HCT116 (cell line): ENCODE data around the gene DNAJC3. TPM values are rescaled to one million over a fixed set of nuclear protein-coding genes. Genes with fewer than 3 reads are reported as not detected.

Experiments used
- ATAC-seq: fragments of 200-7000 bp; cut with Tn5 transposase; 2 replicates; pipeline ENCODE4 v1.9.1; 2020; ENCODE audit warnings: mild to moderate bottlenecking, moderate library complexity
- BruUV-seq: library from RNA; stranded (reverse); fragments of 400-500 nt; replicated peaks from 2 replicates; lab custom pipeline; 2021; lab: Mats Ljungman, UMichigan
- CTCF ChIA-PET: fragments of 300-600 bp; sonication (Branson Sonifier 250); formaldehyde crosslinking; loops from one replicate; lab custom pipeline; 2021; ENCODE audit warnings: antibody characterized with exemption; lab: Charles Lee
- POLR2A ChIA-PET: fragments of 300-600, 350-600 bp; sonication (Branson Sonifier 250); formaldehyde crosslinking; loops from one replicate; lab custom pipeline; 2021; ENCODE audit warnings: antibody characterized with exemption; lab: Charles Lee
- RAD21 ChIA-PET, 2 experiments: fragments of 300-600 bp; sonication (Branson Sonifier 250); formaldehyde crosslinking; loops; one replicate each; lab custom pipeline; 2023; ENCODE audit warnings: low total read pairs in 2 of 2; ENCODE audit not compliant: uncharacterized antibody in 2 of 2, unreplicated experiment in 2 of 2, low non-redundant PET in 1 of 2; lab: Charles Lee
- DNase-seq: peaks from one replicate; pipeline ENCODE4 v3.0.0-alpha.2; 2010; ENCODE audit warnings: low read depth, low spot score
- H2AFZ ChIP-seq: fragments of 200-600 bp; shearing (Covaris generic), sonication (generic); 2 replicates; pipeline ENCODE4 v1.6.1; 2017; ENCODE audit warnings: low read depth, mixed run types, mixed read lengths, antibody characterized with exemption, low read length; ENCODE audit not compliant: poor library complexity, severe bottlenecking
- H3K27ac ChIP-seq: 2 replicates; pipeline ENCODE4 v1.5.1; 2012; ENCODE audit warnings: low read depth, low read length
- H3K27me3 ChIP-seq: fragments of 200-600 bp; sonication (generic); 2 replicates; pipeline ENCODE4 v1.6.1; 2016; ENCODE audit warnings: mixed run types, low read length, mixed read lengths; ENCODE audit not compliant: insufficient read depth
- H3K36me3 ChIP-seq, 2 experiments: fragments of 200-500 bp in 1 of 2; fragments of 200-600 bp in 1 of 2; sonication (Bioruptor generic) in 1 of 2; sonication (generic) in 1 of 2; 2 replicates each; pipeline versions ENCODE4 v1.5.1 to v1.6.1; 2014 to 2016; ENCODE audit warnings: low read length in 2 of 2, inconsistent platforms in 1 of 2, mixed read lengths in 1 of 2, mixed run types in 1 of 2; ENCODE audit not compliant: insufficient read depth in 2 of 2, control insufficient read depth in 1 of 2
- H3K4me1 ChIP-seq, 2 experiments: fragments of 200-600 bp in 1 of 2; sonication (generic) in 1 of 2; 2 replicates each; pipeline versions ENCODE4 v1.5.1 to v1.6.1; 2012 to 2017; ENCODE audit warnings: low read length in 2 of 2, inconsistent platforms in 1 of 2, mild to moderate bottlenecking in 1 of 2, mixed read lengths in 1 of 2, mixed run types in 1 of 2, moderate library complexity in 1 of 2; ENCODE audit not compliant: insufficient read depth in 2 of 2, control insufficient read depth in 1 of 2
- H3K4me2 ChIP-seq: fragments of 200-600 bp; sonication (generic); 2 replicates; pipeline ENCODE4 v1.6.1; 2017; ENCODE audit warnings: mixed run types, low read length, mixed read lengths
- H3K4me3 ChIP-seq, 2 experiments: fragments of 200-600 bp in 1 of 2; sonication (generic) in 1 of 2; replicated peaks in 1 of 2; 2 replicates each; pipeline ENCODE4 v1.5.1; 2011 to 2016; ENCODE audit warnings: low read length in 2 of 2, control low read depth in 1 of 2, low read depth in 1 of 2, mild to moderate bottlenecking in 1 of 2, mixed read lengths in 1 of 2, mixed run types in 1 of 2
- H3K79me2 ChIP-seq: fragments of 200-600 bp; sonication (generic); 2 replicates; pipeline ENCODE4 v1.6.1; 2017; ENCODE audit warnings: mild to moderate bottlenecking, mixed run types, low read length, moderate library complexity, mixed read lengths; ENCODE audit not compliant: insufficient read depth
- H3K9ac ChIP-seq: fragments of 200-600 bp; sonication (generic); 2 replicates; pipeline ENCODE4 v1.6.1; 2016; ENCODE audit warnings: low read length, mixed read lengths
- H3K9me2 ChIP-seq: fragments of 200-600 bp; sonication (generic), shearing (Covaris generic); 2 replicates; pipeline ENCODE4 v1.6.1; 2017; ENCODE audit warnings: mixed run types, mild to moderate bottlenecking, moderate library complexity; ENCODE audit not compliant: insufficient read depth
- H3K9me3 ChIP-seq, 2 experiments: fragments of 200-500 bp in 1 of 2; fragments of 200-600 bp in 1 of 2; sonication (Bioruptor generic) in 1 of 2; sonication (generic) in 1 of 2; 2 replicates each; pipeline ENCODE4 v1.6.1; 2014 to 2017; ENCODE audit warnings: low read length in 2 of 2, mixed read lengths in 2 of 2, inconsistent platforms in 1 of 2, low read depth in 1 of 2, mild to moderate bottlenecking in 1 of 2, mixed run types in 1 of 2, moderate library complexity in 1 of 2; ENCODE audit not compliant: control insufficient read depth in 1 of 2, insufficient read depth in 1 of 2
- H4K20me1 ChIP-seq: fragments of 200-600 bp; sonication (generic), shearing (Covaris generic); 2 replicates; pipeline ENCODE4 v1.6.1; 2017; ENCODE audit warnings: mixed run types, mild to moderate bottlenecking, moderate library complexity; ENCODE audit not compliant: insufficient read depth
- EGR1 ChIP-seq: IDR thresholded peaks from 2 replicates; pipeline ENCODE4 v1.6.1; 2012; ENCODE audit warnings: low read depth
- ELF1 ChIP-seq: IDR thresholded peaks from 2 replicates; pipeline ENCODE4 v1.6.1; 2012; ENCODE audit warnings: low read depth, borderline replicate concordance
- EZH2phosphoT487 ChIP-seq: fragments of 200-600 bp; IDR thresholded peaks from 2 replicates; pipeline ENCODE4 v1.6.1; 2018; ENCODE audit warnings: antibody characterized with exemption, borderline replicate concordance
- FOSL1 ChIP-seq: IDR thresholded peaks from 2 replicates; pipeline ENCODE4 v1.6.1; 2012; ENCODE audit warnings: low read depth
- POLR2AphosphoS5 ChIP-seq: IDR thresholded peaks from 2 replicates; pipeline ENCODE4 v1.6.1; 2011; ENCODE audit warnings: mild to moderate bottlenecking, low read depth, low read length, moderate library complexity
- RAD21 ChIP-seq: IDR thresholded peaks from 2 replicates; pipeline ENCODE4 v1.6.1; 2012; ENCODE audit warnings: low read depth, mild to moderate bottlenecking
- SP1 ChIP-seq: IDR thresholded peaks from 2 replicates; pipeline ENCODE4 v1.6.1; 2012; ENCODE audit warnings: low read depth
- SRF ChIP-seq: IDR thresholded peaks from 2 replicates; pipeline ENCODE4 v1.6.1; 2012; ENCODE audit warnings: low read depth
- TCF7L2 ChIP-seq: IDR thresholded peaks from 2 replicates; pipeline ENCODE4 v1.7.0; 2011; ENCODE audit warnings: borderline replicate concordance, inconsistent platforms; ENCODE audit not compliant: insufficient read depth, insufficient read length; ENCODE audit errors: extremely low read depth
- YY1 ChIP-seq: IDR thresholded peaks from 2 replicates; pipeline ENCODE4 v1.6.1; 2011; ENCODE audit warnings: low read length, low read depth, moderate library complexity, mild to moderate bottlenecking; ENCODE audit not compliant: insufficient replicate concordance; ENCODE audit errors: extremely low read depth
- ZNF274 ChIP-seq: fragments of 200-500 bp; sonication (Bioruptor generic); IDR thresholded peaks from 2 replicates; pipeline ENCODE4 v1.6.1; 2014; ENCODE audit warnings: mild to moderate bottlenecking, low read depth, low read length, inconsistent platforms
- intact Hi-C: fragments of 100-400 bp; cut with micrococcal nuclease; formaldehyde crosslinking; loops from 2 replicates; pipeline ENCODE4 v1.10.0; 2022
- total RNA-seq: library from RNA; stranded (reverse); gene quantifications from one replicate; pipeline ENCODE4 v1.2.1, GENCODE V29; 2021; ENCODE audit not compliant: unreplicated experiment
- TF ChIP-seq, protein P1 (sequence below), 3 experiments: fragments of 200-600 bp in 1 of 3; sonication (generic) in 1 of 3; IDR thresholded peaks in 2 of 3; conservative IDR thresholded peaks in 1 of 3; 2 replicates each; pipeline ENCODE4 v1.5.1; 2012 to 2017; ENCODE audit warnings: low read depth in 2 of 3, low read length in 2 of 3, antibody characterized with exemption in 1 of 3, borderline replicate concordance in 1 of 3, control low read depth in 1 of 3, mild to moderate bottlenecking in 1 of 3, mixed read lengths in 1 of 3, mixed run types in 1 of 3, moderate library complexity in 1 of 3; ENCODE audit not compliant: insufficient read depth in 1 of 3
- TF ChIP-seq, protein P2 (sequence below): IDR thresholded peaks from 2 replicates; pipeline ENCODE4 v1.6.1; 2011; ENCODE audit warnings: mild to moderate bottlenecking, low read length, moderate library complexity; ENCODE audit not compliant: insufficient replicate concordance; ENCODE audit errors: extremely low read depth
- TF ChIP-seq, protein P3 (sequence below): IDR thresholded peaks from 2 replicates; pipeline ENCODE4 v1.6.1; 2012
- TF ChIP-seq, protein P4 (sequence below): IDR thresholded peaks from 2 replicates; pipeline ENCODE4 v1.6.1; 2012

Gene DNAJC3
- total RNA-seq, 1 experiment from 2014 or later = 28.5 TPM

DNA sequence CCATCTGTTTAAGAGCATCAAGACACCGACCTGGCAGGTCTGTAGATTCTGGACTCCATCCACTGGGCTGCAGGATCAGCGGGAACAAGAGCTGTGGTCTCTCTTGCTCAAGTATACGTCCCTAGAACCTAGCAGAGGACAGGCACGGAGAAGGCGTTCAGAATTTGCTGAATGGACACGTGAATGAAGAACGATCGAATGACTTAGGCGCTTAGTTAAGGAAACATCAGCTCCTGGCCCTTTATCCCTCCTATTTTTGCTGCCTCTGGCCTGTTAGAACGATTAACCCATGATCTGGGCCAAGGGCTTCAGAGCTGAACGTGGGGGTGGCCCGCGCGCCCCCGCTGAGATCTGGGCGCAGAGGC is 33.4 kb upstream of the DNAJC3 start:
- H3K27me3 ChIP-seq = no peaks in the 10 kb centered on the region
- RAD21 ChIA-PET = no interaction called here

DNA sequence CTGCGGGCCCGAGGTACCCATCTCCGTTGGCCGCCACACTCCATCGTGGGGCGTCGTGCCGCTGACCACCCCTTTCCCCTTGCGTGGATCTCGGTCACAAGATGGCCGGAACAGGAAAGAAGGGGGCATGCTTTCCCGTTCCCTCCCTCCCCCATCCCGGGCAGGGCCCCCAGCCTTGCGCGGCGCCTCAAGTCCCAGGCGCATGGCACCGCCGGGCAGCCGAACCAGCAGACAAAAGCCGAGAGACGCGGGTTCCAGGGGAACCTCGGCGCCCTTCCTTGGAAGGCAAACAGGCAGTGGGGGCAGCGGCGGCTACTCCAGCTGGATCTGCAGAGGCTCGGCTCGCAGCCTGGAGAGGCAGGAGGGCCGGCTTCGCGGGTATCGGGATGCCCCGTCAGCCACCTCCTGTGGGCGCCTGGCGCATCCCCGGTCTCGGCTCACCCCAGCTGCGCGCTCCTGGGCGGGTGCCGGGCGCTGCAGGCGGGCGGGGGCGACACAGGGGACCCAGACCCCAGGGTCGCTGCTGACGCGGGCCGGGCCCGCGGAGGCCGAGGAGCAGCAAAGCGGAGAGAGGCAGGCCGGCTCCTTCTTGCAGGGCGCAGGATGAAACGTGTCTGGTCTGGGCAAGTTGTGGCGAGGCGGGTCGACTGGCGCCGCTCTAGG is 32.9 kb upstream of the DNAJC3 start:
- H3K79me2 ChIP-seq = no peaks in the 10 kb centered on the region
- no peak overlapping the region for H3K27ac ChIP-seq
- intact Hi-C loops = no loop called here
- H3K36me3 ChIP-seq = no peaks in the 10 kb centered on the region
- ATAC-seq = no peak
- no peak overlapping the region for H3K9ac ChIP-seq
- H3K4me1 ChIP-seq = no peaks in the 10 kb centered on the region
- no peak overlapping the region for H3K4me3 ChIP-seq
- no peak overlapping the region for H2AFZ ChIP-seq
- H3K9me3 ChIP-seq = no peaks in the 10 kb centered on the region
- ChIA-PET POLR2A (no interaction called here), RAD21 (no interaction called here), CTCF (interaction anchor here (0.7 to 1.3 kb wide), 2 partner anchors 17 to 20 kb away, joined by 4 to 5 read pairs; no protein-coding TSS in a partner anchor)
- DNase-seq = no peak
- H3K9me2 ChIP-seq = no peaks in the 10 kb centered on the region
- no TSS peak for BruUV-seq
- H4K20me1 ChIP-seq = no peaks in the 10 kb centered on the region
- no peak overlapping the region for H3K4me2 ChIP-seq
- H3K27me3 ChIP-seq = no peaks in the 10 kb centered on the region
- TF ChIP-seq SRF (no peak), EZH2phosphoT487 (no peak), YY1 (no peak), ELF1 (no peak), RAD21 (no peak), TCF7L2 (no peak), POLR2AphosphoS5 (no peak)
- TF ChIP-seq, protein P1, sequence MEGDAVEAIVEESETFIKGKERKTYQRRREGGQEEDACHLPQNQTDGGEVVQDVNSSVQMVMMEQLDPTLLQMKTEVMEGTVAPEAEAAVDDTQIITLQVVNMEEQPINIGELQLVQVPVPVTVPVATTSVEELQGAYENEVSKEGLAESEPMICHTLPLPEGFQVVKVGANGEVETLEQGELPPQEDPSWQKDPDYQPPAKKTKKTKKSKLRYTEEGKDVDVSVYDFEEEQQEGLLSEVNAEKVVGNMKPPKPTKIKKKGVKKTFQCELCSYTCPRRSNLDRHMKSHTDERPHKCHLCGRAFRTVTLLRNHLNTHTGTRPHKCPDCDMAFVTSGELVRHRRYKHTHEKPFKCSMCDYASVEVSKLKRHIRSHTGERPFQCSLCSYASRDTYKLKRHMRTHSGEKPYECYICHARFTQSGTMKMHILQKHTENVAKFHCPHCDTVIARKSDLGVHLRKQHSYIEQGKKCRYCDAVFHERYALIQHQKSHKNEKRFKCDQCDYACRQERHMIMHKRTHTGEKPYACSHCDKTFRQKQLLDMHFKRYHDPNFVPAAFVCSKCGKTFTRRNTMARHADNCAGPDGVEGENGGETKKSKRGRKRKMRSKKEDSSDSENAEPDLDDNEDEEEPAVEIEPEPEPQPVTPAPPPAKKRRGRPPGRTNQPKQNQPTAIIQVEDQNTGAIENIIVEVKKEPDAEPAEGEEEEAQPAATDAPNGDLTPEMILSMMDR (IDR thresholded peaks at IDR 0.05 in 2 of 3, conservative IDR thresholded peaks at IDR 0.05 in 1 of 3; ENCODE audit: borderline replicate concordance in 1 of 3, insufficient read depth in 1 of 3, low read depth in 2 of 3, low read length in 2 of 3) = no peak
- TF ChIP-seq, protein P2, sequence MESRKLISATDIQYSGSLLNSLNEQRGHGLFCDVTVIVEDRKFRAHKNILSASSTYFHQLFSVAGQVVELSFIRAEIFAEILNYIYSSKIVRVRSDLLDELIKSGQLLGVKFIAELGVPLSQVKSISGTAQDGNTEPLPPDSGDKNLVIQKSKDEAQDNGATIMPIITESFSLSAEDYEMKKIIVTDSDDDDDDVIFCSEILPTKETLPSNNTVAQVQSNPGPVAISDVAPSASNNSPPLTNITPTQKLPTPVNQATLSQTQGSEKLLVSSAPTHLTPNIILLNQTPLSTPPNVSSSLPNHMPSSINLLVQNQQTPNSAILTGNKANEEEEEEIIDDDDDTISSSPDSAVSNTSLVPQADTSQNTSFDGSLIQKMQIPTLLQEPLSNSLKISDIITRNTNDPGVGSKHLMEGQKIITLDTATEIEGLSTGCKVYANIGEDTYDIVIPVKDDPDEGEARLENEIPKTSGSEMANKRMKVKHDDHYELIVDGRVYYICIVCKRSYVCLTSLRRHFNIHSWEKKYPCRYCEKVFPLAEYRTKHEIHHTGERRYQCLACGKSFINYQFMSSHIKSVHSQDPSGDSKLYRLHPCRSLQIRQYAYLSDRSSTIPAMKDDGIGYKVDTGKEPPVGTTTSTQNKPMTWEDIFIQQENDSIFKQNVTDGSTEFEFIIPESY = no peak
- TF ChIP-seq, protein P3, sequence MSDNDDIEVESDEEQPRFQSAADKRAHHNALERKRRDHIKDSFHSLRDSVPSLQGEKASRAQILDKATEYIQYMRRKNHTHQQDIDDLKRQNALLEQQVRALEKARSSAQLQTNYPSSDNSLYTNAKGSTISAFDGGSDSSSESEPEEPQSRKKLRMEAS = no peak

More for the DNA sequence above, 33.4 kb upstream of the DNAJC3 start:
- ATAC-seq (no peak), DNase-seq (no peak)
- no peak overlapping the region for H2AFZ ChIP-seq
- no peak overlapping the region for H3K27ac ChIP-seq
- H3K79me2 ChIP-seq = no peaks in the 10 kb centered on the region
- H4K20me1 ChIP-seq = no peaks in the 10 kb centered on the region
- no peaks in the 10 kb centered on the region for H3K9me2 ChIP-seq
- no peaks in the 10 kb centered on the region for H3K4me1 ChIP-seq
- H3K9me3 ChIP-seq = no peaks in the 10 kb centered on the region
- ChIA-PET POLR2A (no interaction called here), CTCF (no interaction called here)
- no peaks in the 10 kb centered on the region for H3K36me3 ChIP-seq
- H3K4me2 ChIP-seq = no peak overlapping the region
- no peak overlapping the region for H3K4me3 ChIP-seq
- intact Hi-C loops = no loop called here
- H3K9ac ChIP-seq = no peak overlapping the region
- no TSS peak for BruUV-seq
- TF ChIP-seq EGR1 = no peak
- no peak for TF ChIP-seq FOSL1
- TF ChIP-seq, protein P3 = no peak
- TF ChIP-seq SRF = no peak
- TF ChIP-seq ZNF274 = no peak
- no peak for TF ChIP-seq SP1
- TF ChIP-seq ELF1 = no peak
- TF ChIP-seq, protein P4, sequence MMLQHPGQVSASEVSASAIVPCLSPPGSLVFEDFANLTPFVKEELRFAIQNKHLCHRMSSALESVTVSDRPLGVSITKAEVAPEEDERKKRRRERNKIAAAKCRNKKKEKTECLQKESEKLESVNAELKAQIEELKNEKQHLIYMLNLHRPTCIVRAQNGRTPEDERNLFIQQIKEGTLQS = no peak
